ENCODE data around the gene ALDH7A1.

The ALDH7A1 gene

DNA sequence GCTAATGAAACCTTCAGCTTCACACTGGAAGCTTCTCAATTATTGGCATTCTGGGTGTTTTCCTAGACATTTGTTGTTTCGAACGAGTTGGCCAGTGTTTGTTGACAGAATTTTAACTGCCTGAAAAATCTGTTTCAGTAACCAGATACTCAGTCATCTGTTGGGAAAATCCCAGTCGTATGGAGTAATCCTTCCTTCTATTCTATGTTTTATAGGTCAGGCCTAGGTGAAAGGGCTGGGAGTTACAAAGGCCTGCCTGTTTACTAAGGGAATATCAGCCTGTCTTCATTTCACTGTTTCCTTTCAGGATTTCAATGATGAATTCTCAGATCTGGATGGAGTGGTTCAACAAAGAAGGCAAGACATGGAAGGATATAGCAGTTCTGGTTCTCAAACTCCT, 111.9 kb downstream of the ALDH7A1 start:
- no peak for FAIRE-seq
- DNase-seq (ENCODE audit: extremely low spot score, insufficient read length, low read depth), result no peak

DNA sequence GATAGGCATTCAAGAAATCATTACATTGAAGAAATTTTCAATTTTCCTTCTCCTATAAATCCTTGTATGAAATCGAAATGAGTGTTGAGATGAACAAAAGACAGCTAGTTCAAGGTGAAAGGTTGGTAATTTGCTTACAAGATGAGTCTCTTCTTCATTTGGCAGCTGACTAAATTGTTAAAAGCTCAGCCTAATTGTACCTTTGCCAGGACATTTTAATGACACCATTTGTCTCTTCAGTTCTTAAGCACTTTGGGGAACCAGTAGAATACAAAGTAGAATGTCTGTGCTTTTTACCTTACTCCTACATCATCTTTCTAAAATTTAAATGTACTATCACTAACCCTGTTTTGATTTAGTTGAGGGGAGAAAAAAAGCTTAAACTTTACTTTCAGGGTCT, 112.4 kb downstream of the ALDH7A1 start:
- no peak for DNase-seq (ENCODE audit: extremely low spot score, insufficient read length, low read depth)
- FAIRE-seq, result peak; percentile 48

DNA sequence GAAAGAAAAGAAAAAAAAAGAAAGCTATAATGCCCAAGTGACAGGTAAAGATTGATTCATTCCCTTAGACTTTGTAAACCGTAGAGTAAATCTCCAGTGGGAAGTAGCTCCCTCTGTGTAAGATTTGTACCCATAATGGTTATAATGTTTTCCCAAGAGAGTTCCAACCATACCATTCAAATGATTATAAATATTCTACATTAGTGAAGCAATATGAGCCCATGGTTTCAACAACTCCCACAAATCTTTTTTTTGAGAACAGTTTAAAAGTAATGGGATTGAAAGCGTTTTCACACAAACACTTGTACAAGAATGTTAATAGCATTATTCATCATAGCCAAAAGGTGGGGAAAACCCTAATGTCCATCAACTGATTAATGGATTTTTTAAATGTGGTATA, 113.8 kb downstream of the ALDH7A1 start:
- no peak for DNase-seq (ENCODE audit: extremely low spot score, insufficient read length, low read depth)
- no peak for FAIRE-seq

All from GM18507 (cell line).